Astrocyte of the hippocampus (primary cell): ENCODE data around the gene TECR.

Experiments
- DNase-seq: peaks from one replicate; pipeline ENCODE4 v3.0.0; 2011; ENCODE audit warnings: low read depth, low spot score

TECR gene

GRCh38 chr19:14507704-14508542 lies 21.5 kb upstream of the TECR start:
- DNase-seq: peak; percentile 56

GRCh38 chr19:14510311-14511228 lies 18.8 kb upstream of the TECR start:
- DNase-seq: no peak

GRCh38 chr19:14511229-14511593 lies 18.2 kb upstream of the TECR start:
- no peak for DNase-seq

- no peak for DNase-seq
Measured at GRCh38 chr19:14512406-14512961, 16.9 kb upstream of the TECR start.

GRCh38 chr19:14514215-14514863 lies 15.1 kb upstream of the TECR start:
- DNase-seq: no peak

GRCh38 chr19:14515501-14516047 lies 13.8 kb upstream of the TECR start:
- DNase-seq: no peak

GRCh38 chr19:14516048-14516534 lies 13.3 kb upstream of the TECR start:
- DNase-seq: no peak

- peak; percentile 30 for DNase-seq
Measured at GRCh38 chr19:14516746-14517438, 12.5 kb upstream of the TECR start.

- DNase-seq: peak; percentile 56
Measured at GRCh38 chr19:14517446-14517839, 12.0 kb upstream of the TECR start.

- peak; percentile 90 for DNase-seq
Measured at GRCh38 chr19:14517840-14518505, 11.4 kb upstream of the TECR start, which contains the start of gene DNAJB1. DNAJB1 (minus strand) TSS chr19:14518397; CDS start chr19:14518349, 48 bp downstream.

GRCh38 chr19:14519245-14519859 lies 10.0 kb upstream of the TECR start:
- no peak for DNase-seq

- DNase-seq: peak; percentile 90
Measured at GRCh38 chr19:14519860-14520407, 9.5 kb upstream of the TECR start.

- DNase-seq: no peak
Measured at GRCh38 chr19:14520543-14520942, 8.9 kb upstream of the TECR start.

- DNase-seq: no peak
Measured at GRCh38 chr19:14525729-14526128, 3.7 kb upstream of the TECR start.

- DNase-seq: no peak
Measured at GRCh38 chr19:14526423-14526822, 3.0 kb upstream of the TECR start.

- DNase-seq: no peak
Measured at GRCh38 chr19:14528419-14529253, 758 bp upstream of the TECR start.

- no peak for DNase-seq
Measured at GRCh38 chr19:14530005-14530348, 583 bp downstream of the TECR start.

GRCh38 chr19:14530506-14530905 lies 1.1 kb downstream of the TECR start:
- no peak for DNase-seq

- DNase-seq: no peak
Measured at GRCh38 chr19:14533450-14533849, 4.1 kb downstream of the TECR start.
